Upper lobe of right lung (tissue), 1 donor: ENCODE data around the gene RAD52. TPM values are rescaled to one million over a fixed set of nuclear protein-coding genes. Genes with fewer than 3 reads are reported as not detected.

ENCODE experiments used
- ATAC-seq: fragments of 200-7000 bp; cut with Tn5 transposase; one replicate; pipeline ENCODE4 v1.9.1; 2020; ENCODE audit warnings: mild to moderate bottlenecking, moderate library complexity
- DNase-seq: peaks from one replicate; pipeline ENCODE4 v3.0.0-alpha.2; 2020
- H3K27ac ChIP-seq: fragments of 200-600 bp; one replicate; pipeline ENCODE4 v1.8.0; 2022
- H3K27me3 ChIP-seq: fragments of 200-600 bp; one replicate; pipeline ENCODE4 v1.8.0; 2022; ENCODE audit warnings: mild to moderate bottlenecking
- H3K36me3 ChIP-seq: fragments of 200-600 bp; one replicate; pipeline ENCODE4 v1.8.0; 2022
- H3K4me1 ChIP-seq: fragments of 200-600 bp; one replicate; pipeline ENCODE4 v1.8.0; 2022
- H3K4me3 ChIP-seq: fragments of 200-600 bp; one replicate; pipeline ENCODE4 v1.8.0; 2022; ENCODE audit warnings: mild to moderate bottlenecking
- H3K9me3 ChIP-seq: fragments of 200-600 bp; one replicate; pipeline ENCODE4 v1.8.0; 2022
- intact Hi-C: fragments of 100-400 bp; cut with DNase I; formaldehyde crosslinking; loops from one replicate; pipeline ENCODE4 v1.11.0; 2022
- total RNA-seq: library from RNA; stranded (reverse); fragmentation: NEBNext Ultra II Directional; extraction: Animal tissue kit (Norgen Biotek cat#: 25700); gene quantifications from one replicate; pipeline ENCODE4 v1.2.1, GENCODE V29; 2021
- TF ChIP-seq, protein P1 (sequence below): fragments of 200-600 bp; IDR thresholded peaks from one replicate; pipeline ENCODE4 v1.8.0; 2022; ENCODE audit warnings: antibody characterized with exemption
- donor health status: DM: no; HTN: yes; CAD: no; lungs with severe emphysema.

The RAD52 gene
- total RNA-seq, 1 donor from 2014 or later = 13.3 TPM

GRCh38 chr12:981961-982360, 32.5 kb upstream of the RAD52 start:
- no peaks in the 10 kb centered on the region for H3K27me3 ChIP-seq
- DNase-seq (no peak), ATAC-seq (no peak)
- H3K4me3 ChIP-seq = no peak overlapping the region
- no peaks in the 10 kb centered on the region for H3K4me1 ChIP-seq
- H3K27ac ChIP-seq = no peak overlapping the region
- TF ChIP-seq, protein P1, sequence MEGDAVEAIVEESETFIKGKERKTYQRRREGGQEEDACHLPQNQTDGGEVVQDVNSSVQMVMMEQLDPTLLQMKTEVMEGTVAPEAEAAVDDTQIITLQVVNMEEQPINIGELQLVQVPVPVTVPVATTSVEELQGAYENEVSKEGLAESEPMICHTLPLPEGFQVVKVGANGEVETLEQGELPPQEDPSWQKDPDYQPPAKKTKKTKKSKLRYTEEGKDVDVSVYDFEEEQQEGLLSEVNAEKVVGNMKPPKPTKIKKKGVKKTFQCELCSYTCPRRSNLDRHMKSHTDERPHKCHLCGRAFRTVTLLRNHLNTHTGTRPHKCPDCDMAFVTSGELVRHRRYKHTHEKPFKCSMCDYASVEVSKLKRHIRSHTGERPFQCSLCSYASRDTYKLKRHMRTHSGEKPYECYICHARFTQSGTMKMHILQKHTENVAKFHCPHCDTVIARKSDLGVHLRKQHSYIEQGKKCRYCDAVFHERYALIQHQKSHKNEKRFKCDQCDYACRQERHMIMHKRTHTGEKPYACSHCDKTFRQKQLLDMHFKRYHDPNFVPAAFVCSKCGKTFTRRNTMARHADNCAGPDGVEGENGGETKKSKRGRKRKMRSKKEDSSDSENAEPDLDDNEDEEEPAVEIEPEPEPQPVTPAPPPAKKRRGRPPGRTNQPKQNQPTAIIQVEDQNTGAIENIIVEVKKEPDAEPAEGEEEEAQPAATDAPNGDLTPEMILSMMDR = no peak
- no peaks in the 10 kb centered on the region for H3K36me3 ChIP-seq
- H3K9me3 ChIP-seq = no peaks in the 10 kb centered on the region
- intact Hi-C loops = no loop called here

- Histone ChIP-seq H3K9me3 (no peaks in the 10 kb centered on the region), H3K4me1 (no peaks in the 10 kb centered on the region), H3K27me3 (no peaks in the 10 kb centered on the region), H3K36me3 (no peaks in the 10 kb centered on the region), H3K4me3 (no peak overlapping the region), H3K27ac (no peak overlapping the region)
- ATAC-seq (no peak), DNase-seq (no peak)
- intact Hi-C loops = no loop called here
- TF ChIP-seq, protein P1 = no peak
These were observed 31.8 kb upstream of the RAD52 start for GRCh38 chr12:981176-981828.

DNA sequence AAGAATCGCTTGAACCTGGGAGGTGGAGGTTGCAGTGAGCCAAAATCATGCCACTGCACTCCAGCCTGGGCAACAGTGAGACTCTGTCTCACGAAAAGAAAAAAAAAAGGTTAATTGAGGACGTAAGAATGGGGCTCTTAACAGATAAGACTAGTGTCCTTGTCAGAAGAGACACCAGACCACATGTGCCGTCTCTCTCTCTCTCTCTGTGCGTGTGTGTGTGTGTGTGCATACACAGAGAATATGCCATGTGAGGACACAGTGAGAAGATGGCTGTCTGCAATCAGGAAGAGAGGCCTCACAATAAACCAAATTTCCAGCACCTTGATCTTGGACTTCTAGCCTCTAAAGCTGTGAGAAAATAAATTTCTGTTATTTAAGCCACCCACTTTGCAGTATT, 29.9 kb upstream of the RAD52 start:
- Histone ChIP-seq H3K4me1 (no peaks in the 10 kb centered on the region), H3K36me3 (no peaks in the 10 kb centered on the region), H3K27ac (no peak overlapping the region), H3K27me3 (no peaks in the 10 kb centered on the region), H3K9me3 (no peaks in the 10 kb centered on the region), H3K4me3 (no peak overlapping the region)
- TF ChIP-seq, protein P1 = no peak
- ATAC-seq (no peak), DNase-seq (no peak)
- intact Hi-C loops = no loop called here

GRCh38 chr12:977156-977555, 27.7 kb upstream of the RAD52 start:
- peak; percentile 36 for ATAC-seq
- H3K4me3 ChIP-seq = no peak overlapping the region
- DNase-seq = no peak
- H3K4me1 ChIP-seq = no peaks in the 10 kb centered on the region
- H3K9me3 ChIP-seq = no peaks in the 10 kb centered on the region
- H3K36me3 ChIP-seq = no peaks in the 10 kb centered on the region
- intact Hi-C loops = no loop called here
- no peak overlapping the region for H3K27ac ChIP-seq
- TF ChIP-seq, protein P1 = no peak
- no peaks in the 10 kb centered on the region for H3K27me3 ChIP-seq

DNA sequence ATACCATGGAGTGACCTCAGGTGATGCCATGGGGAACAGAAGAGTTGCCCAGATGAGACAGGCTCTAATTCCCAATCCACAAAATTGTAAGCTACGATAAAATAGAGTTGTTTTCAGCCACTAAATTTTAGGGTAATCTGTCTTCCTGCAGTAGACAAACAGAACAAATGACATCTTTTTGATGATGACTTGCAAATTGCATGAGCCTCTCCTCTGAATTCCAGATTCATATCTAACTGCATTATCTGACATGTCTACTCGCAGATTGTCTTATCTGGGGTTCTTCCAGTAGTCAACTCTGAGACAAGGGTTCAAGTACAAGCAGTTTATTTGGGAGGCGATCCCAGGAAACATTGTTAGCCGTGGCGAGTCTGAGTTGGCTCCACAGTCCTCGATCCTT, 27.1 kb upstream of the RAD52 start:
- no peak overlapping the region for H3K27ac ChIP-seq
- no peak overlapping the region for H3K4me3 ChIP-seq
- H3K36me3 ChIP-seq = no peaks in the 10 kb centered on the region
- H3K27me3 ChIP-seq = no peaks in the 10 kb centered on the region
- no peaks in the 10 kb centered on the region for H3K9me3 ChIP-seq
- ATAC-seq (no peak), DNase-seq (no peak)
- H3K4me1 ChIP-seq = no peaks in the 10 kb centered on the region
- TF ChIP-seq, protein P1 = no peak
- intact Hi-C loops = no loop called here
